ENCODE results near the gene CELSR1.

DNA sequence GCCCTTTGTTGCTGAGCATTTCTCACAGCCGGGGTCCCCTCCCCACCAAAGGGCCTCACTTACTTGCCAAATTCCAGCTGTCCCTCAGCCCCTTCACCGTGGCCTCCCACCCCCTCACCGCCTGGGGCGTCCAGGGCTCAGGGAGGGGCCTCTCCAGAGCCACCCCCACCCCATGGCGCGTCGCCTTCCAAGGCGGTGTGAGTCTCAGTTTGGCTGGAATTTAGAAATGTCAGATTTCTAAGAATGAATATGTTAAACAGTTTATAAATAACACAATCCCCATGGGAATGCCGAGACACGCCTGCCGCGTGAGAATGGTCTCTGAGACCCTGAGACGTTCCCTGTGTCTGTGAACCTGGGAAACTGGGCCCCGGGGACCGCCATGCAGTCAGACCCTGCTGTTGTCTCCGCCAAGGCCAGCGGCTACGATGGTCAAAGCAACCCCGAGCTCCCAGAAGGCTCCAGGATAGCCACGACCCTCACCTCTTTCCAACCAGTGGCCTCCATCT lies 28.9 kb downstream of the CELSR1 start:
- TF ChIP-seq, protein P1, sequence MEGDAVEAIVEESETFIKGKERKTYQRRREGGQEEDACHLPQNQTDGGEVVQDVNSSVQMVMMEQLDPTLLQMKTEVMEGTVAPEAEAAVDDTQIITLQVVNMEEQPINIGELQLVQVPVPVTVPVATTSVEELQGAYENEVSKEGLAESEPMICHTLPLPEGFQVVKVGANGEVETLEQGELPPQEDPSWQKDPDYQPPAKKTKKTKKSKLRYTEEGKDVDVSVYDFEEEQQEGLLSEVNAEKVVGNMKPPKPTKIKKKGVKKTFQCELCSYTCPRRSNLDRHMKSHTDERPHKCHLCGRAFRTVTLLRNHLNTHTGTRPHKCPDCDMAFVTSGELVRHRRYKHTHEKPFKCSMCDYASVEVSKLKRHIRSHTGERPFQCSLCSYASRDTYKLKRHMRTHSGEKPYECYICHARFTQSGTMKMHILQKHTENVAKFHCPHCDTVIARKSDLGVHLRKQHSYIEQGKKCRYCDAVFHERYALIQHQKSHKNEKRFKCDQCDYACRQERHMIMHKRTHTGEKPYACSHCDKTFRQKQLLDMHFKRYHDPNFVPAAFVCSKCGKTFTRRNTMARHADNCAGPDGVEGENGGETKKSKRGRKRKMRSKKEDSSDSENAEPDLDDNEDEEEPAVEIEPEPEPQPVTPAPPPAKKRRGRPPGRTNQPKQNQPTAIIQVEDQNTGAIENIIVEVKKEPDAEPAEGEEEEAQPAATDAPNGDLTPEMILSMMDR (IDR thresholded peaks at IDR 0.05) = no peak
- no peak for TF ChIP-seq ZFX (IDR thresholded peaks at IDR 0.05; ENCODE audit: borderline replicate concordance)

All from 22Rv1 (cell line).